ENCODE results near the gene MKLN1.

MKLN1 gene

GRCh38 chr7:131529179-131529578 is 201.5 kb downstream of the MKLN1 start:
- DNase-seq: no peak

GRCh38 chr7:131529617-131530016 is 201.9 kb downstream of the MKLN1 start:
- DNase-seq: no peak

- no peak for DNase-seq
These were observed 202.5 kb downstream of the MKLN1 start for GRCh38 chr7:131530137-131530536.

- no peak for DNase-seq
These were observed 205.0 kb downstream of the MKLN1 start for GRCh38 chr7:131532570-131533091.

GRCh38 chr7:131533151-131533559 is 205.5 kb downstream of the MKLN1 start:
- no peak for DNase-seq

- no peak for DNase-seq
These were observed 206.2 kb downstream of the MKLN1 start for GRCh38 chr7:131533566-131534561.

GRCh38 chr7:131536361-131536849 is 208.7 kb downstream of the MKLN1 start:
- no peak for DNase-seq

GRCh38 chr7:131537571-131537978 is 209.9 kb downstream of the MKLN1 start:
- DNase-seq: no peak

GRCh38 chr7:131538071-131538812 is 210.6 kb downstream of the MKLN1 start:
- DNase-seq: no peak

- no peak for DNase-seq
These were observed 211.1 kb downstream of the MKLN1 start for GRCh38 chr7:131538813-131539179.

GRCh38 chr7:131540491-131541162 is 213.0 kb downstream of the MKLN1 start:
- DNase-seq: no peak

GRCh38 chr7:131543298-131543697 is 215.6 kb downstream of the MKLN1 start:
- DNase-seq: no peak

- DNase-seq: no peak
These were observed 216.3 kb downstream of the MKLN1 start for GRCh38 chr7:131544021-131544420.

GRCh38 chr7:131544449-131545301 is 217.0 kb downstream of the MKLN1 start:
- DNase-seq: no peak

GRCh38 chr7:131546126-131546525 is 218.4 kb downstream of the MKLN1 start:
- no peak for DNase-seq

Data from NCI-H1436 (cell line).